Naive thymus-derived CD8-positive, alpha-beta T cell (primary cell): ENCODE results near the gene DCDC2C. TPM values are rescaled to one million over a fixed set of nuclear protein-coding genes. Genes with fewer than 3 reads are reported as not detected.

Experiments
- ATAC-seq, 2 donors: fragments of 150-1000 bp; cut with Tn5 transposase in 1 of 2; sonication (Bioruptor Pico), chemical (Tn5 transposase) in 1 of 2; 1 replicate in 1 of 2; 2 replicates in 1 of 2; pipeline ENCODE4 v1.10.0; 2021; ENCODE audit warnings: mild to moderate bottlenecking in 2 of 2, moderate library complexity in 2 of 2
- POLR2A ChIA-PET: fragments of 350-600 bp; sonication (Branson Sonifier 250); formaldehyde crosslinking; loops from one replicate; lab custom pipeline; 2021; ENCODE audit warnings: antibody characterized with exemption; lab: Charles Lee
- DNase-seq, 10 donors: peaks; one replicate each; pipeline versions ENCODE4 v3.0.0 to v3.0.0-alpha.2; 2020 to 2022
- H3K27ac Mint-ChIP-seq, 10 donors: one replicate each; pipeline ENCODE4 v1.8.0; 2020 to 2022; ENCODE audit warnings: mild to moderate bottlenecking in 10 of 10, mixed read lengths in 10 of 10, moderate library complexity in 4 of 10, inconsistent platforms in 1 of 10
- H3K27me3 Mint-ChIP-seq, 5 donors: one replicate each; pipeline ENCODE4 v1.8.0; 2021 to 2022; ENCODE audit warnings: mixed read lengths in 5 of 5
- H3K36me3 Mint-ChIP-seq, 3 donors: one replicate each; pipeline ENCODE4 v1.8.0; 2020 to 2022; ENCODE audit warnings: mixed read lengths in 3 of 3, mild to moderate bottlenecking in 2 of 3, inconsistent platforms in 1 of 3
- H3K4me1 Mint-ChIP-seq, 4 donors: one replicate each; pipeline ENCODE4 v1.8.0; 2021 to 2022; ENCODE audit warnings: mixed read lengths in 4 of 4
- H3K4me3 Mint-ChIP-seq, 10 donors: one replicate each; pipeline ENCODE4 v1.8.0; 2020 to 2022; ENCODE audit warnings: mild to moderate bottlenecking in 10 of 10, mixed read lengths in 10 of 10, moderate library complexity in 6 of 10, inconsistent platforms in 1 of 10
- H3K9me3 Mint-ChIP-seq, 9 donors: one replicate each; pipeline ENCODE4 v1.8.0; 2020 to 2022; ENCODE audit warnings: mixed read lengths in 9 of 9, mild to moderate bottlenecking in 3 of 9, inconsistent platforms in 1 of 9, moderate library complexity in 1 of 9
- polyA plus RNA-seq, 3 donors: library from polyadenylated mRNA; unstranded; fragments of 300-500 nt; fragmentation: Illumina TruSeq; gene quantifications; one replicate each; pipeline ENCODE4 v1.2.3, GENCODE V29; 2021
- total RNA-seq, 8 experiments: library from RNA in 2 of 8; stranded (reverse) in 2 of 8; gene quantifications; one replicate each; pipeline ENCODE4 v1.2.3 and lab custom pipeline; 2021 to 2026

DCDC2C gene
- total and polyA plus RNA-seq, 5 experiments from 2014 or later: not detected

GRCh38 chr2:3876221-3876620 is 172.8 kb downstream of the DCDC2C start:
- no peak for ATAC-seq
- no peak for DNase-seq
- peaks cover 1 to 23% (median 12%) of the 10 kb centered on the region in 5 donors for H3K27me3 Mint-ChIP-seq
- H3K4me3 Mint-ChIP-seq: no peak overlapping the region
- no peaks in the 10 kb centered on the region for H3K36me3 Mint-ChIP-seq
- POLR2A ChIA-PET: no interaction called here
- H3K9me3 Mint-ChIP-seq: peaks cover 0 to 2% (median 0%) of the 10 kb centered on the region in 9 donors
- no peak overlapping the region for H3K27ac Mint-ChIP-seq
- H3K4me1 Mint-ChIP-seq: peaks cover 0 to 1% (median 0%) of the 10 kb centered on the region in 4 donors

- ATAC-seq (no peak), DNase-seq (no peak)
- Mint-ChIP-seq H3K27me3 (peaks cover 1 to 24% (median 12%) of the 10 kb centered on the region in 5 donors), H3K27ac (no peak overlapping the region), H3K9me3 (peaks cover 0 to 2% (median 0%) of the 10 kb centered on the region in 9 donors), H3K36me3 (no peaks in the 10 kb centered on the region), H3K4me3 (no peak overlapping the region), H3K4me1 (peaks cover 0 to 1% (median 0%) of the 10 kb centered on the region in 4 donors)
- POLR2A ChIA-PET: no interaction called here
Observed at GRCh38 chr2:3876685-3877084, 173.3 kb downstream of the DCDC2C start.

- Mint-ChIP-seq H3K27ac (no peak overlapping the region), H3K27me3 (peaks cover 0 to 11% (median 0%) of the 10 kb centered on the region in 5 donors), H3K4me1 (peaks cover 0 to 1% (median 0%) of the 10 kb centered on the region in 4 donors), H3K9me3 (peaks cover 0 to 26% (median 6%) of the 10 kb centered on the region in 9 donors), H3K4me3 (no peak overlapping the region), H3K36me3 (no peaks in the 10 kb centered on the region)
- POLR2A ChIA-PET: no interaction called here
- no peak for ATAC-seq
- no peak for DNase-seq
Observed at GRCh38 chr2:3885629-3886628, 182.6 kb downstream of the DCDC2C start.

- Mint-ChIP-seq H3K36me3 (no peaks in the 10 kb centered on the region), H3K4me3 (no peak overlapping the region), H3K27me3 (peaks cover 0 to 20% (median 3%) of the 10 kb centered on the region in 5 donors), H3K4me1 (peaks cover 0 to 5% (median 0%) of the 10 kb centered on the region in 4 donors), H3K9me3 (peaks cover 2 to 30% (median 10%) of the 10 kb centered on the region in 9 donors), H3K27ac (no peak overlapping the region)
- POLR2A ChIA-PET: no interaction called here
- ATAC-seq (no peak), DNase-seq (no peak)
Observed at GRCh38 chr2:3895021-3895420, 191.6 kb downstream of the DCDC2C start.

Other genes starting within 250 kb of the DCDC2C start
- 10 to 100 TPM; 30.1 to 33.2 TPM for gene ADI1, start 184.0 kb upstream of the DCDC2C start, total RNA-seq
- gene ADI1, start 184.0 kb upstream of the DCDC2C start, polyA plus RNA-seq: 10 to 100 TPM; 22.0 to 28.5 (median 25.8) TPM
- gene RNASEH1, start 145.2 kb upstream of the DCDC2C start, total RNA-seq: 10 to 100 TPM; 24.1 to 34.5 TPM
- 10 to 100 TPM; 35.4 to 47.0 (median 35.5) TPM for gene RNASEH1, start 145.2 kb upstream of the DCDC2C start, polyA plus RNA-seq
- 1,000 to 10,000 TPM; 1,560 to 1,585 TPM for gene RPS7, start 128.3 kb upstream of the DCDC2C start, total RNA-seq
- 1,000 to 10,000 TPM; 1,167 to 1,584 (median 1,521) TPM for gene RPS7, start 128.3 kb upstream of the DCDC2C start, polyA plus RNA-seq
- gene COLEC11, start 108.5 kb upstream of the DCDC2C start, total RNA-seq: 1 to 10 TPM; 1.8 to 1.9 TPM
- not detected for gene COLEC11, start 108.5 kb upstream of the DCDC2C start, polyA plus RNA-seq
- gene ALLC, start 45.4 kb upstream of the DCDC2C start, total RNA-seq: not detected
- not detected for gene ALLC, start 45.4 kb upstream of the DCDC2C start, polyA plus RNA-seq